Endothelial cell of hepatic sinusoid (primary cell): ENCODE results near the gene SLC12A8.

Source experiments
- in situ Hi-C: cut with HindIII; loops from 2 replicates; pipeline ENCODE4 v1.10.0; 2017; ENCODE audit warnings: low sequenced_read_pairs

SLC12A8 gene

DNA sequence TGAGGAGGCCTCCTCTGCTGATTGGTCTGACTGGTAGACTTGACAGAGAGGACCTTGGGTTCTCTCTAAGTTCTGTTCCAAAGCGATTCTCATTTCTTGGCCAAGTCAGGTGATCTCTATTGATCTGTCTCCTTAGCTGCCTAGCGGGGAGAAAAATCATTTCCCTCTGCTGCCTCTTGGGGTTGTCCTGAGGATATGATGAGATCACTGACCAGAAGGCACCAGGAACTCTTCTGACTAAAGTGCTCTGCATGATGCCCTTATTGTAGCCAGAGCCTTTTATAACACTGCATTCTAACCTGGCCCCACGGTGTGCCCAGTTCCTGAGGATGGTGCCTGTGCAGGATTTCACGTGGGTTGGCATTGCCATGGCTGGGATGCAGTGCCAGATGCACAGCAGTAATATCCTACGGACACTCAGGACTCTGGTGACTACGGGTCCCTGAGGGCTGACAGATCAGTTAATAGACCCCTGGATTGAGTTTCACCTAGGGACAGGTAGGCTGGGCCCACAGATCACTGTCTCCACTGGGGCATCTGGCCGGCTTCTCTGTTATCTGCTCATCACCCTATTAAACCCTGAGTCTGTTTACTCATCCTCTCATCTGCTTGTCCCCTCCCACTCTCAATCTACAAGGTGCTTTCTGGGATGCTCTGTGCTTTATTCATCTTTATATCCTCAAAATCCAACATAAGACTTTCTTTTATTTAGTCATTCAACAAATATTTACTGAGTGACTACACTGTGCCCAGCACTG is 152.9 kb downstream of the SLC12A8 start:
- in situ Hi-C loops = no loop called here

DNA sequence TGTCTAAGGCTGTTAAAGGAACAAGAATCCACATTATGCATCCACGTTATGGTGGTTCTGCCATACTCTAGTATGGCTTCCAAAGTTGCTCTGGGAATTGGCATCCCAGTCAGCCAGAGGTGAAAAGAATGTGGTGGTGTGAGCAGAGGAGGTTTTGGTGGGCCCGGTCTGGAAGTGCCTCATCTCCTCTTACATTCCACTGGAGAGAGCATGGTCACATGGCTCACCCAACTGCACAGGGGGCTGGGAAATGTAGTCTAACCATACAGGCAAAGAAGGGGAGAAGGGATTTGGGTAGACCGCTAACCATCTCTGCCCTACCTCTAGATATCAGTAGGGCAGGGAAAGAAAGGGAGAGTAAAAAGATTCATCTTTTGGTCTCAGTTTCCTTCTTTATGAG is 153.6 kb downstream of the SLC12A8 start:
- in situ Hi-C loops = no loop called here

DNA sequence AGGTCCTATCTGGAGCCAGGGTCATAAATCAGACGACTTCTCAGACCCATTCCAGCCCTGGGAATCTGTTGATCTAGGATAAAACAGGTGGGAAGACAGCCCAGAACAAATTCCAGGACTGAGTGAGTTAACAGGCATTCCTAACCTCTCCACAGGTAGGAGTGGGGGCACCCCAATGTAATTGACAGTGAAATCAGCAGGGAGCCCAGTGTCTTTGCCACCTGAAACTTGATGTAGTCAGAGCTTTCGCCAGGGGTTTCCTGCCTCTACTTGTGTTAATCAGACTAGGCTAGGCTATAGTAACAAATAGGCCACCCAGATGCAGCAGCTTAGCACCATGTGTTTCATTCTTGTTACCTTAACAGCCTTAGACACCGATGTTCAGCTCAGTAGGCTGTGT is 154.0 kb downstream of the SLC12A8 start:
- in situ Hi-C loops = no loop called here

DNA sequence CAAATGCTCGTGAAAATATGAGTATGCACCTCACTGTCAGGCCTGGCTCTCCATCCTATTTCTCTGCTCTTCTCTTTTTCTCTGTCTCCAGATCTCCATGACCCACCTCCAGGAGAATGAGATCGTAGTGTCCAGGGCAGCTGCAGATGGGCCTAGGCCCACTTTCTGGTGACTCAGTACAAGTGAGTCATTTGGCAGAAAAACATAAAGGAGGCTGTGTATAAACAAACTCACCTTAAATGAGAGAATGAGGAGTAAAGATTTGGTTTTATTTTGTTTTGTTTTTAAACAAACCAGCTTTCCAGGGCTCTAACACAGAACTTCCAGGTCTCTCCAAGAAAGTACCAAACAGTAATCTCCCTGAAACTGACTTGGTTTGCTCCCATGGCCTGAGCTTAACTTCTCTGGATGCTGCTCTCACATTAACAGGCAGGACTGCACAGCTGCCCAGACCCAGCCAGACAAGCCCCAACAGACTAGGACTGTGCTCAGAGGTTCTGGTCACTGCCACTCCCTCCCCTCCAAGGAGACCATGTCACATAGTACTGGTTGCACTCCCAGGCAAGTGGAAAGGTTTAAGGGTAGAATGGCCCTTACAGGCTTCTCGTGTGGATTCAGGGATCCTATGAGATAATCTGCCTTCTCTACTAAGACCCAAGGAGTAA is 155.2 kb downstream of the SLC12A8 start:
- in situ Hi-C loops = no loop called here

DNA sequence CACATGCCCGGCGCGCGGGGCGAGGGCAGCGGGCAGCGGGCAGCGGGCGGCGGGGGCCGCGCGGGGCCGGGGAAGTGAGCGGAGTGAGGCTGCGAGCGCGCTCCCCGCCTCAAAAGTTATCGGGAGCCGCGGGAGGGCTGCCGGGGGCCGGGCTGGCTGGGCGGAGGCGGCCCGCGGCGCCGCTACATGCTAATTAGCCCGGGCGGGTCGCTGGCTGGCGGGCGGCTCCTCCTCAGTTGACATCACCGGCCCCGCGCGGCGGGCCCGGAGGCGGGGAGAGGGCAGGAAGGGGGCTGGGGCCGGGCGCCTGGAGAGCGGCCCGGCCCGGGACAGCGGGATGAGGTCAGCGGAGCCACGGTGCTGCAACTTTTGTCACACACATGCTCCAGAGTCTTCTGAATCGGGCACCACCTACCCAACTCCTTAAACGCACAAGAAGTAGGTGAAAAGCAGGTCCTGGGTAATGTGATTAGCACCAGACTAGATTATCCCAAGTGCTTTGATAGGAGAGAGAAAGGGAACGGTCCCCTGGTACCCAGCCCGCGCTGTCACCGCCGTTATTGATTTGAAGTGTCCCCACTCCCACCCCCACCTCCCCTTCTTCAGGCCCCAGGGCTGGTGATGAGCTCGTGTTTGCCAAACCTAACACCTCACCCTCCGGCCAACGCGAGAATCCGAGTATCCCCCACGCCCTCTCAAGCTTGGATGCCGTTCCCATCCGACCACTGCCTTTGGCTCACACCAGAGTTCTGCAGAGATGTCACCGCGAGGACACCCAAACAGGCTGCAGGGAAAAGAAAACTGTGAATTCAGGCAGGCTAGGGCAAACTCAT is 156.4 kb downstream of the SLC12A8 start, which contains the start of gene HEG1:
HEG1 (minus strand) TSS at position 85 of the 833 bp plus-strand sequence. CDS start 107 bp downstream, outside the sequence.
- in situ Hi-C loops = no loop called here

DNA sequence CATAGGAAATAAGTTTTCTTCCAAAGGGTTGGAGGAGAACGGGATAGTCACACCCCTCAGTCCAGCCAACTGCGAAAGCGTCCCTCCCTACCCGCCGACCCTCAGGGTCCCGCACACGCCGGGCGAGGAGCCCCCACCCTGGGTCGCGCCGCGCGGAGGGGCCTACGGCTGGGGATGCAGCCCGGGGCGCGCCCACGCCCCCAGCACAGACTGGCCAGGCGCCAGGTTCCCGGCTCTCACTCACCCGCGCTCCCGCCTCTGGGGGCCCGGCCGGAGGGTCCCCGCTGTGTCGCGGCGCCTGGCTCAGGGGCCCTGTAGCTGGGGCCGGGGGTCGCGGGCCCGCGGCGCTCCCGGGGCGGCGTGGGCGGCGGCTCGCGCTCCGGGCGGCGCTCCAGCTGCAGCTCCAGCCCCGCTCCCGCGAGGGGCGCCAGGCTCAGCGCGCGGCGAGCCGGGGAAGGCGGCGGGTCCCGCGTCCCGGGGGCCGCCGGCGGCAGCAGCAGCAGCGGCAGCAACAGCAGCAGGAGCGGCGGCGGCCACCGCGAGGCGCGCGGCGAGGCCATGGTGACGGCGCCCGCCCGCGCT is 157.1 kb downstream of the SLC12A8 start:
- in situ Hi-C loops = no loop called here

DNA sequence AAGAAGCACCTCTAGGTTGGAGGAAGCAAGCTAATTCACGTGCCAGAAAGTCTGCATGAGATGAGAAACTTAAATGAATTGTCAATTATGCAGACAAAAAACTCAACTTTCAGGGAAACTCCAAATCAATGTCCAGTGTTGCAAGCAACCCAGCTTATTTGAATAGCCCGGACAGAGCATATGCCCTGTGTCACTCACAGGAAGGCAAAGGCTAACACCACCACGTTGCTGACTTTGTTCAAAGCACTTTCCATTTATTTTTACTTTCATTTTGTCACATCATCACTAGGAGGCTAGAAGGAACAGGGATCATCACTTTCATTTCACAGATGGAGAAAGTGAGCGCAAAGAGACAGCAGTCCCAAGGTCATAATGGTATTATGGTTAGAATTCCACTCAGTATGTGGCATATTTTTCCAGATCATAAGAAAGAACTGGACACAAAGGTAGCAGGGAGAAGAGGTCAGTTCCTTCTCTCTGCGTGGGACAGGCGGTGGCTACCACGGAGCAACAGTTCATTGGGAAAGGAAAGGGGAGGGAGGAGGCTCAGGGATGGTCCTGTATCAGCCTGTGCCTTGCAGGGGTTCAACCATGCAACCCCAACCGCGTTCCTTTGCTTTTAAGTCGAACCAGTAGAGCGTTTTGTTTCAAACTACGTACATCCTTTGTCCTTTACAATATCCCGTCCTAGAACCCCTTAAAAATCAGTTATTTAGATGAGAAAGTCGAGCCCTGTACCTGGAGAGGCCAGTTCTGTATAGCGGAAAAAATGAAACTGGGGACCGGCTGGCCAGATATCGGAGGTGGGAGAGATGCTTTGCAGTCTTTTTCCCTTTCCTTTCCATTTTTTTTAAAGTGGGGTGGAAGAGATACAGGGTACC is 157.9 kb downstream of the SLC12A8 start:
- in situ Hi-C loops = no loop called here

DNA sequence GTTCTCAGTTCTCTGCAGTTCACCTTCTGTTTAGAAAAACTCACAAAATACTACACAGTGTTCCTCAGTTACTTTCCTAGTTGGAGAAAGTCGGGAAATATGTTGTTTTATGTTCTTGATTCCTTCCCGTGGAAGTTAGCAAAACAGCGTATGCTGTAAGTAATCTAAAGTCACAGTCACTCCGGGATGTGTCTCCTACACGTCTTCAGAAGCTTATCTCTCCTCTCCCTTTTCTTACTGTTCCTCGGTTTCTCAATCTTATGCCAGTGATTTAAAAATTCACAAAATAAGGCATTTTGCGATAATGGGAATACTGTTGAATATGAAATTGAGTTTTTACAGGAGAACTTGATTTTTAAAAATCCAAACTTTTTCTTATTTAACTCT is 158.5 kb downstream of the SLC12A8 start:
- in situ Hi-C loops = no loop called here

DNA sequence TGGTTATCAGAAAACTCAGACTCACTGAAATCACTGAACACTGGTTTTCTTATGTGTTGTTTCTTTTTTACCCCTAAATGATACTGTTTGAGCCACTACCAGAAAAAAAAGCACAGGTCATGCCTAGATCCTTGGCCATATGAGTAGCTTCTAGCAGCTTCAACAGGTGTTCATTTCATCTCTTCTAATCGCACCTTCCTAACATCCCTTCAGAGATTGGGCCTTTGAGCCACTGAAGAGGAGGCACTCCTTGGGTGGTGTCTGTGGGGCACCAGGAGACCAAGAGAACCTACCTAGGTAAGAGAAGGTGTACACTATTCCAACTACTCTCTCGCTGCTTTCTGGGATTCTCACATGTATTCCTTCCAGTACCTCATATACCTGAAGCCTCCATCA is 159.2 kb downstream of the SLC12A8 start:
- in situ Hi-C loops = no loop called here

DNA sequence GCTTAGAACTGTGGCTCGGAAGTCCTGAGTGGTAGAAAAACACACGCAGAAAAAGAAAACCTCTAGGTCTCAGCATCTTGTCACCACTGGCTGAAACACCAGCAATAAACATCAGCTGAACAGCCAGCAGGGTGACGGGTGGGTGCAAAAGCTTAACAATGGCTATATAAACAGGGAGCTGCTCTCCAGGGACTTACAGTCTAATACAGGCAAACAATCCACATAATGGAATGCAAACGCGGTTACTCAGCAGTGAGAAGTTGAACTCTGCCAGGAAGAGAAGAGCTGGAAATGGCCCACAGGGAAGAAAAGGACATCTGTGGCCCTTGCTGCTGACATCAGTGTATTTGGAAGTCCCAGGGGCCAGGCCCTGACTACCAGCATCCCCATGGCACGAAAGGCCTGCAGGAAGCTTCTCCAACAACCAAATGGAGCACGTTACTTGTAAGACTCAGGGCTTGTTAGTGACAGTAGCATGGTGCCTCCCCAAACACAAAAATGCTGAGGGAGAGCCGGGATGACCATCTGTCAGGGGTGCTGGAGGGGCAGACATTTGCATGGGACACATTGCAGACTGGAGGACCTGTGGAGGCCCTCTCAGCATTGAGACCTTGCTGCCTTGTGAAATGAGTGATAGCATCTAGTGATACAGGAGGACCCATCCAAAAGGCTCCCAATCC is 159.8 kb downstream of the SLC12A8 start:
- in situ Hi-C loops = no loop called here

DNA sequence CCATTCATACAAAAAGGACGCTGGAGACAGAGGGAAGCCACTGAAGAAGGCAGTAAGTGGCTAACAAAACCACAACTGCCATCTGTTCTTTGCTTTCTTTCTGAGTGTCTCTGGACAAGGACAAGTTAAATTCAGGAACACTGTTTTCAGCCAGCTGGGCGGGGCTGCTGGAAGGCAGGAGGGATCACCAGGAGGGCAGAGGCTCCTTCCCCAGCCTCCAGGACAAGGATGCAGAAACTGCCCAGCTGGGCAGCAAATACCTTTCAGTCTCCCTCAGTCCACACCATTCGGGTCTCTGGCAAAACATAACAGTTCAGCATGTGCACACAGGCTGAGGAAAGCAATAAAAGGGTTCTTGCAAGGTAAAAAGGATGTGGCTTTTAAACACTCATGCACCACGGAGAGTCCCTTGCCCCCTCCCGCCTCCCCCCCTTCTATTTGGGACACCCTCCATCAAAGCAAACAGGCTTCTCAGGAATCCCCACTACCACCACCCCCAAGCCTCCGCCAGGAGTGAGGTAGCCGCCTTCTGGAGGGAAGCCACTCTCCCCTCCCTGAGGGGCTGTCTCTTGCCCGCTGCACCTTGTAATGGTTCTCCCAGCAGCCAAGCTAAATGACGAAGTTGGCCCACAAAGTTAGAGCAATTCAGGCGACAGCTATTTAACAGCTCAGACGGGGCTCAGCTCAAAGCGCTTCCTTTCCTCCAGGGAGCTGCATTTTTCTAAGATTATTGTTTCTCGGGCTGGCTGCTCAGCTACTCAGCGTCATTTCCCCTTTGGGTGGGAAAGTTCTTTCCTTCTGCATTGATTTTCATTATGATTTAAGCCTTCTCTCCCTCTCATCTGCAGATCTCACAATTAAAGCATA is 160.6 kb downstream of the SLC12A8 start:
- in situ Hi-C loops = no loop called here

DNA sequence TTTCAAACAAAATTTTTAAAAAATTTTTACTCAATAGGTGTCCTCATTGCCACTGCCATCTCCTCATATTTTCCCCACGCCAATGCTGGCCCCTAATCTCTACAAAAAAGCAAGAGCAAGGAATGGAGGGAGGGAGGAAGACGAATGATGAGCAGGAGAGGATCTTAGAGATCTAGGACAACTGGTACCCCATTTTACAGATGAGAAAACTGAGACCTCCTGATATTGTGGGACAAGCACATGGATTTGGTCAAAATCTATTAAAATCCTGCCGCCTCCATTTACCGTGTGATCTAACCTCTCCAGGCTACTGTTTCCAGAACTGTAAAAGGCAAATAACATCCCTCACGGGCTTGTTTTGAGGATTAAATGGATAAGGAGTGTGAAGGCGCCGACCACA is 161.3 kb downstream of the SLC12A8 start:
- in situ Hi-C loops = no loop called here

DNA sequence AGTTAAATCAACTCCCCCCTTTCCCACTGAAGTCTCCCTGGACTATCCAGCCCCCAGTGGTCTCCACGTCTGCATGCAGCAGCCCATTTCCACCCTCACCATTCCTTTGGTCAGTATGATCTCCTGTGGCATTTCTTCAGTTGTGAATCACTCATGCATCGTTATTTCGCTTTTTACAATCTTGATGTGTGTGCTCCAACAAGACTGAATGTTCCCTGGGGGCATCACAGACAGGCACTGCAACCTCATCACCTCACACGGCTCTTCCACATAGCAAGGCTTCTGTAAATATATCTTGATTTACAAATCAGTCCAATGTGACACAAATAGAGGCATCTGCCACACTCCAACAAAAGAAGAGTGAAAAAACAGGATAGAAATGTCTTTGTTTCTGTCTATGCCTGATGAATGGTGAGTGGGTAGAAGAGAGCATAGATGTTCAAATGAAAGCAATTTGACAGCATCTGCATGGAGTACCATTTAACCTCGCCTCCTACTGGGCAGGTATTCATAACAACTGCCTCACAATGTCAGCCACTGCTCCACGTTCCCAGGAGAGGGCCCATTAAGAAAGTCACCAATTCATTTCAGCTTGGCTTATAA is 162.0 kb downstream of the SLC12A8 start:
- in situ Hi-C loops = no loop called here

DNA sequence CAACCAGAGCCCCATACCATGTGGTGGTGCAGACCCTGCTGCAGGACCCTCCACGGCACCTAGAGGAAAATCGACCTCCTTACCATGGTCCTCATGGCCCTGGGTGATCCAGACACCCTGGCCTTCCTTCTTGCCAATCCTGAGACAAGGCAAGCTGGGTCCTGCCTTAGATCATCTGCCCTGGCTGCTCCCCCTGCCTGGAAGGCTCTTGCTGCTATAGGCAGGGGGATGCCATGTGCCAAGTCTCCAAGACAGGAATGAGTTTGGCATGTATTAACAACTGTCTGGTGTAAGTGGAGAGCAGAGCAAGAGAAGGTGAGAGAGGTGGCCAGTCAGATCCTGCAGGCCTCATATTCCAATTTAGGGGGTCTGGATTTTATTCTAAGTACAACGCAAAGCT is 164.3 kb downstream of the SLC12A8 start:
- in situ Hi-C loops = no loop called here

DNA sequence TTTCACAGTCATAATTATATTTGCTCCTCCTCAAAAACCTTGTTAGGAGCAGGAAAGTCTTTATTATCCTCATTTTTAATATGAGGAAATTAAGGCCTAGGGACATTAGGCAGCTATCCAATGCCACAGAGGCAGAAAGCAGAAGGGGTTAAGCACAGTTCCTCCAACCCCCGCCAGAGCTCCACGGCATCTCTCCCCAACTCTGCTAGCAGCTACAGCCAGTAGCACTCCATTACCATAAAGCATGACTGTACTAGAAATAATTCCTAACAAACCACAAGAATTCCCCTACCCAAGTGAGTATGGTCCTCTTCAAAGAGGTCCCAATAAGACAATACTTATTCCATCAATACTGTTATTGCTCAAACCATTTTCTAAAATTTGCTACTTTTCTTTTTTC is 166.6 kb downstream of the SLC12A8 start:
- in situ Hi-C loops = no loop called here

DNA sequence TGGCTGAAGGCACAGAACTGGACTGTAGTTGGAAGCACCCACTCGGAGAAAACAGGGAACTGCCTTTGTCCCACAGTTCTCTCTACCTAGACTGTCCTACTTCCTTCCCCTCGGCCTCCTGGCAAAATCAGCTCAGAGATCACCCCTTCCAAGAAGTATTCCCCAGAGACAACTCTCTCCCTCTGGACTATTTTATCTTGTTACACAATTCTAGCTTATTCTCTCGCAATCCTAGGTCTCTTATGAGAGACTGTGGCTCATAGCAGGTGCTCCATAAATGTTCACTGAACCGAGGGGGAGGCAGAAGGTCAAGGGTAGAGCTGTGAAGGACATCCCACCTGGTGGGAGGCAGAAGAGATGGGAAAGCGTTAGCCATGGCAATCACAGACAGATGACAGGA is 167.4 kb downstream of the SLC12A8 start:
- in situ Hi-C loops = no loop called here

DNA sequence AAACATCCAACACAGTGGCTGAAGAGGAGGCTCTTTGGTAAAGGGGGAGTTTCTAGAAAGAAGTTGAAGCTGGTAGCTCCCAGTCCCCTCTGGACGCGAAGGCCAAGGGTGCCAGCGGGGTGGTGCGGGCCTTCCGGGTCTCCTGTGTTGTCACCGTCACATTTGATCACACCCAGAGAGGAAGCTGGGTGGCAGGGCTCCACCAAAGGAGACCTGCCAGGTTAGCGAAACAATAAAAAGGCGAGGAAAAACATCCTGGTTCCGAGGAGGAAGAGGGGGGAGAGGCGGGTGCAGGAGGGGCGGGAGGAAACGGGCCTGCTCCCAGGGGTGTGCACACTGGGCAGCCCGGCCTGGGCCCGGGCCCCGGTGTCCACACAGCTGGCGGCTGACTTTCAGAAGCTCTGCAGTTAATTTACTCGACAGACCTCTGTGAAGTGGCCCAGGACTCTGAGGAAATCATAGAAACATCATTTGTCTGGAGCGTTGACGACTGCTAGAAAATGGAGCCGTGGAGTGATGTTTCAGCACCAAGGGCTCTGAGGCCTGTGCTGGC is 168.9 kb downstream of the SLC12A8 start:
- in situ Hi-C loops = no loop called here

DNA sequence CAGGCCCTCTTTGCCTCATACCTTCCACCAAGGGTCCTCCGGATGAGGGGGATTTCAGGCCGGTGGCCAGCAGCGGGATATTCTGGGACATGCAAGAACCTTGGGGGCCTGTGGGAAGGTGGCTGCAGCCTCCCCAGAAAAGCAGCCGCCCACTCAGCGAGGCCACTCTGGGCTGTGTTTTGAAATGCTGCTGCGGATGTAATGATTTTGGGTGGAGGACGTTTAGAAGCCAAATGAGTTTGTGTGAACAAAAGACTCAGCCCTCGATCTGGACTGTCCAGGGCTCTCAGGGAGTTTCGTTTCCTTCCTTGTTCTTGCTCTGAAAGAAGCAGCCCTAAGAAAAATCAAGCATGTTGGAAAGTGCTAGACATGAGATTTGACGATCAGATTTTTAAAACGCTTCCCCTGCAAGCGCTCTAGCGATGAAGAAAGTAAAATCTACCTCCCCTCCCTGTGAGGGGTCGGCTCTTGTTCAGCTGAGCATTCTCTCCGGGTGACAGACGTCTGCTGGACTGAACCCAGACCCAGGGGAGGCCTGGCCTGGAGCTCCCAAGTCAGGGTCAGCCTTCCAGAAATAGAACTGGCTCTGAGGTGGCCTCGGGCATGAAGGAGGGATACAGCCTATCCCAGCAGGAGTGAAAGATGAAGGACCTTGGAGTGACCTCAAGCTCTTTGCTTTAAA is 169.7 kb downstream of the SLC12A8 start:
- in situ Hi-C loops = no loop called here
